Activated T-helper 9 cell treated with anti-CD3 and anti-CD28 coated beads, Interleukin-2, amount 50 U/mL, for 16 hours (primary cell): ENCODE results near the gene R3HCC1L.

Source experiments
- DNase-seq: peaks from one replicate; pipeline ENCODE4 v3.0.0-alpha.2; 2020; ENCODE audit warnings: low read depth

R3HCC1L gene

DNA sequence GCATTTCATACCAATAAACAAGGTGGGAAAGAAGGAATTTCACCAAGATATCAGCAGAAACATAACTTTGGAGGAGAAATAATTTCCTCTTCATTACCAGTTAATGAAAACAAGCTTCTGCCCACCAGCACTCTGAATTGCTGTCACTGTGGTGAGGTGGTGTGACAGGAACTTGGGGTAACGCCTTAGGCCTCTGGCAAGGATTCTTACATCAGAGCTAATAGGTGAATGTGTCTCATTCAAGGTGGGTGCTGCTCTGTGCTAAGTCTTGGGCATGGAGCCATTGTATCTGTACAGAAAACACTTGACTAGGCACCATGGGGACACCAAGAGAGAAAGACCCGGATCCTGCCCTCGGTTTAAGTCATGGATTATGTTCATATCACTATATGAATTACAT lies 141.9 kb downstream of the R3HCC1L start:
- DNase-seq: no peak

- no peak for DNase-seq
Measured at GRCh38 chr10:98285416-98285815, 151.0 kb downstream of the R3HCC1L start.

DNA sequence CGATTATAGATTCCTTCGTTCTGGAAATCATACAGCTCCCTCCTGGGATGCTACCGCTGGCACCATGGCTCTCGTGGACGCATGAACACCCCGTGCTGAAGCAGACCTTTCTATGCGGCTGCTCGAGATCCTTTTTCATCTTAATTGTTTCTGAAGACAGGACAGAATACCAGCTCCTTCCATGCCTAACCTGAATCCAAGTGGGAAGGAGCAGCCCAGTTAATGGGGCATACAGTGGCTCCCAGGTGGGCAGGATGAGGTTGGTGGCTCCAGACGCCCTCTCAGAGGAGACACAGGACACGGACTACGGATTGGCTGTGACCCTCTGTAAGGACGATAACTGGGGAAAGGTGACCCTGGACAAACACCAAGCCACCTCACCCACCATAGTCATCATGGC lies 152.0 kb downstream of the R3HCC1L start:
- no peak for DNase-seq

DNA sequence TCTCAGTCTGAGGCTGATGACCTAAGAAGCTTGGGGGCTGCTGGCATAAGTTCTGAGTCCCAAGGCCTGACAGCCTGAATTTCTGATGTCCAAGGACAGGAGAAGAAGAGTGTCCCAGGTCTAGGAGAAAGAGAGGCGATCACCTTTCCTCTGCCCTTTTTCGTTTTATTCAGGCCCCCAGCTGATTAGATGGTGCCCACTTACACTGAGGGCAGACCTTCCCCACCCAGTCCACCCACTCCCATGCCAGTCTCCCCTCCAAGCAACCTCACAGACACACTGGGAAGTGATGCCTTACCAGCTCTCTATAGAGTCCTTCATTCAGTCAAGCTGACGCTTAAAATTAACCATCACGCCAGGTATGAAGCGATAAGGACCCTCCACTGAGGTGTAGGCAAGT lies 152.9 kb downstream of the R3HCC1L start:
- DNase-seq: no peak

DNA sequence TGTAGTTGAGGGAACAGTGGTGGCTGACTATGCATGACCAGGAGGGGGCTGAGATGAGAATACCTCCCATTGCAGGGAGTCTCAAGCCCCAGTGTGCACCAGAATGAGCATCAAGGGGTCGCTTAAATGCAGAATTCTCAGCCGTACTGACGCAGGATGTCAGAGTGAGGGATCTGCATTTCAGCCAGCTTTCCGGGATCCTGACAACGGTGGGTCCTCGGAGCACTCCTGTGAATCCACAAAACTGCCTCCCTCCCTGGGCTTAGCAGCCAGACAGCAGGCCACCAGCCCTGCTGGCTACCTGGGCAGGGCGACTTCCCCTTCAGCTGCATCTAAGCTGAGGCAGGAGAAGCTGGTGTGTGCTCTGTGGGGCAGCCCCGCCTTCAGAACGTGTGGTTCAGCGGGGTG lies 155.3 kb downstream of the R3HCC1L start:
- no peak for DNase-seq

DNA sequence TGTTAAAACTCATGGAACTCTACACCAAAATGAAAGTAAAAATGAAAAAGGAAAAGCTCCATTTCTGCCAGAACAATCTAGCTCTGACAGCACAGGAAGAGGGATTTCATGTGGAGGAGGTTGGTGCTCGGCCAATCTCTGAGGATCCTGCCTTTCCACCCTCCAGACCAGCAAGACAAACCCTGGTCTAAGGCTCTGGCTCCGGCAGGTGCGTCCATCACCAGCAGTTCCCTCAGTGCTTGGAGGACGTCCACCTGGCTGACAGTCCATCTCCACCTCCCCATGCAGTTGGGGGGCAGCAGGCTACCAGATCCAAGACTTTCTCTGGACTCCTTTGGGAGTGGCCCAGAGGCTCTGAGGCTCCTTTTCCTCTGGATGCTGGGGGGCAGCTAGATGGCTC lies 158.5 kb downstream of the R3HCC1L start:
- no peak for DNase-seq

DNA sequence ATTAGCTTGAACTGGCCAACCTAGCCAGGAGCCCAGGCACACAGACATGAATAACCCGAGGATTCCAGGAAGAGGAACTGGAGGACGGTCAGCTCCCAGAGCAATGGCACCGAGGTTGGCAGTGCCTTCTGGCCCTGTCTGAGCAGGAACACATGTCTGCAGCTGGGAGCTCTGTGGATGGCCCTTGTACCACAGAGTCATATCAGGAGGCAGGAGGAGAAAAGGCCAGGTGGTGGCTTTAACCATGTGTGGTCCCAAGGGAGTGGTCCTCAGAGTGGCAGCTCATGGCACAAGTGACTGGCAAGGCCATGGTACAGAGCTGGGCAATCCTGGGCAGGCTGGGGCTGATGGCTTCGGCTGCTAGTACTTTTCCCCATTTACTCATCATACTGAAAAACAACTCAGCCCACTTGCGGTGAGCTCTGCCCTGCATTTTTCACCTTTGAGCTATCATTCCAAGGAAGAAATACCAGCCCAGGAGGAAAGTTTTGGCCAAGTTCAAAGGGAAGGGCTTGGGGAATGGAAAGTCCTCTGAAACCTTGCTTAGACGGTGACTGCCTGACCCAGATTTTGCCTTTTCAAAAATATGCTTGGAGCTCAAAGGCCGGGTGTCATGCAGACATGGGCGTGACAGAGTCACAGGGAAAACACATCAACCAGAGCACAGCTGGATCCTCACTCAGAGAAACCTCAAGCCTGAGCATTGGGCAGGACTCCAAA lies 159.3 kb downstream of the R3HCC1L start:
- DNase-seq: no peak

- no peak for DNase-seq
Measured at GRCh38 chr10:98294270-98294627, 159.8 kb downstream of the R3HCC1L start.
